Endothelial cell of umbilical vein (primary cell): ENCODE measurements around the gene SLC35D2. TPM values are rescaled to one million over a fixed set of nuclear protein-coding genes. Genes with fewer than 3 reads are reported as not detected.
A peak's percentile ranks its signal among the peaks of the same experiment; 100 is the strongest.

Experiments
- Bru-seq: library from RNA; stranded (reverse); fragments of 400-500 nt; gene quantifications from one replicate; lab custom pipeline; 2021; lab: Mats Ljungman, UMichigan
- BruChase-seq, 2 experiments: library from RNA; stranded (reverse); fragments of 400-500 nt; gene quantifications; one replicate each; lab custom pipeline; 2021; lab: Mats Ljungman, UMichigan
- BruUV-seq: library from RNA; stranded (reverse); fragments of 400-500 nt; replicated peaks from 2 replicates; lab custom pipeline; 2021; lab: Mats Ljungman, UMichigan
- CTCF ChIA-PET: fragments of 300-600, 350-600 bp; sonication (Branson Sonifier 250); formaldehyde crosslinking; loops from one replicate; lab custom pipeline; 2021; ENCODE audit warnings: antibody characterized with exemption, inconsistent platforms; lab: Charles Lee
- POLR2A ChIA-PET: fragments of 300-600, 350-600 bp; sonication (Branson Sonifier 250); formaldehyde crosslinking; loops from one replicate; lab custom pipeline; 2021; ENCODE audit warnings: antibody characterized with exemption, inconsistent platforms; lab: Charles Lee
- DNase-seq: peaks from one replicate; pipeline ENCODE4 v3.0.0-alpha.2; 2011; ENCODE audit warnings: low read depth, low spot score
- FAIRE-seq: peaks from 2 replicates; lab custom pipeline; 2011; peaks lifted over from hg19 to GRCh38; lab: Jason Lieb, UNC
- H2AFZ ChIP-seq: 2 replicates; pipeline ENCODE4 v1.6.0; 2012; ENCODE audit warnings: low read depth, low read length, control low read depth, inconsistent platforms
- H3K27ac ChIP-seq: 2 replicates; pipeline ENCODE4 v1.5.1; 2011; ENCODE audit warnings: low read depth, mild to moderate bottlenecking, control low read depth, low read length, moderate library complexity; ENCODE audit not compliant: insufficient read depth
- H3K27me3 ChIP-seq, 2 experiments: 2 replicates each; pipeline versions ENCODE4 v1.6.0 to v1.6.1; 2011; ENCODE audit warnings: low read length in 2 of 2, mixed read lengths in 1 of 2; ENCODE audit not compliant: control insufficient read depth in 2 of 2, insufficient read depth in 2 of 2
- H3K36me3 ChIP-seq, 2 experiments: 2 replicates in 1 of 2; 3 replicates in 1 of 2; pipeline ENCODE4 v1.5.1; 2011; ENCODE audit warnings: low read length in 2 of 2, mild to moderate bottlenecking in 1 of 2, moderate library complexity in 1 of 2; ENCODE audit not compliant: control insufficient read depth in 2 of 2, insufficient read depth in 2 of 2; ENCODE audit errors: extremely low read depth in 1 of 2
- H3K4me1 ChIP-seq: 3 replicates; pipeline ENCODE4 v1.5.1; 2011; ENCODE audit warnings: mild to moderate bottlenecking, low read length; ENCODE audit not compliant: control insufficient read depth, insufficient read depth; ENCODE audit errors: extremely low read depth
- H3K4me2 ChIP-seq: 2 replicates; pipeline ENCODE4 v1.6.1; 2011; ENCODE audit warnings: low read length, control low read depth, mixed read lengths; ENCODE audit not compliant: insufficient read depth
- H3K4me3 ChIP-seq, 3 experiments: fragments of 200-600 bp in 1 of 3; sonication (generic), shearing (Covaris generic) in 1 of 3; replicated peaks in 1 of 3; 2 replicates each; pipeline ENCODE4 v1.5.1; 2011 to 2016; ENCODE audit warnings: control low read depth in 3 of 3, low read length in 3 of 3, mild to moderate bottlenecking in 2 of 3, inconsistent platforms in 1 of 3, low read depth in 1 of 3, moderate library complexity in 1 of 3; ENCODE audit not compliant: insufficient read depth in 1 of 3
- H3K79me2 ChIP-seq: 2 replicates; pipeline ENCODE4 v1.6.0; 2012; ENCODE audit warnings: low read length, inconsistent platforms; ENCODE audit not compliant: control insufficient read depth, insufficient read depth
- H3K9ac ChIP-seq: replicated peaks from 2 replicates; pipeline ENCODE3; 2011; ENCODE audit warnings: low read length, control low read depth; ENCODE audit not compliant: insufficient read depth; ENCODE audit errors: extremely low read depth
- H3K9me1 ChIP-seq: replicated peaks from 3 replicates; pipeline ENCODE4 v1.6.0; 2011; ENCODE audit warnings: mild to moderate bottlenecking, low read length; ENCODE audit not compliant: control insufficient read depth, insufficient read depth; ENCODE audit errors: extremely low read depth
- H3K9me3 ChIP-seq: replicated peaks from 2 replicates; pipeline ENCODE4 v1.5.1; 2012; ENCODE audit warnings: low read length, inconsistent platforms; ENCODE audit not compliant: control insufficient read depth, insufficient read depth
- H4K20me1 ChIP-seq: replicated peaks from 2 replicates; pipeline ENCODE3; 2011; ENCODE audit warnings: mild to moderate bottlenecking, low read length; ENCODE audit not compliant: control insufficient read depth, insufficient read depth; ENCODE audit errors: extremely low read depth
- CTCF ChIP-seq, 2 donors: IDR thresholded peaks; 1 replicate in 1 of 2; 2 replicates in 1 of 2; pipeline ENCODE4 v1.5.1; 2011; ENCODE audit warnings: low read length in 2 of 2, mild to moderate bottlenecking in 2 of 2, moderate library complexity in 2 of 2, control low read depth in 1 of 2, inconsistent platforms in 1 of 2, low read depth in 1 of 2; ENCODE audit not compliant: insufficient read depth in 1 of 2; ENCODE audit errors: extremely low read depth in 1 of 2
- POLR2A ChIP-seq: IDR thresholded peaks from 2 replicates; pipeline ENCODE4 v1.6.1; 2012; ENCODE audit warnings: low read depth, mild to moderate bottlenecking, control low read depth, low read length
- POLR2AphosphoS5 ChIP-seq: IDR thresholded peaks from 2 replicates; pipeline ENCODE4 v1.6.1; 2012; ENCODE audit warnings: low read depth, mild to moderate bottlenecking, control low read depth, low read length, moderate library complexity; ENCODE audit not compliant: insufficient read depth
- dilution Hi-C: fragments of 300-500 bp; cut with MboI; formaldehyde crosslinking; loops from one replicate; pipeline ENCODE4 v1.15.0; 2019; ENCODE audit warnings: low sequenced_read_pairs; ENCODE audit not compliant: extremely low pct_ligation_motif_present
- intact Hi-C: fragments of 100-400 bp; cut with micrococcal nuclease; formaldehyde crosslinking; loops from one replicate; pipeline ENCODE4 v1.10.0; 2022
- long read RNA-seq: library from polyadenylated mRNA; stranded (forward); transcript quantifications from one replicate; pipeline ENCODE4 v2.0.0, GENCODE V29; 2021
- polyA minus RNA-seq, 3 experiments: library from RNA; depleted of rRNA, polyadenylated mRNA; stranded (reverse); fragments of >200 nt; gene quantifications; 1 replicate in 1 of 3; 2 replicates in 2 of 3; pipeline ENCODE4 v1.2.3, GENCODE V29; 2011
- polyA plus RNA-seq, 4 experiments: library from polyadenylated mRNA; depleted of rRNA in 3 of 4; stranded (reverse) in 3 of 4; unstranded in 1 of 4; fragments of >200 nt; gene quantifications; 2 replicates each; pipeline versions ENCODE4 v1.2.1 to v1.2.3, GENCODE V29; 2011 to 2012; ENCODE audit warnings: missing spikeins in 1 of 4
- total RNA-seq: library from RNA; stranded (reverse); gene quantifications from 2 replicates; pipeline ENCODE4 v1.2.3, GENCODE V29; 2021

SLC35D2 gene
- total RNA-seq (28.4 and 29.9 TPM in 2 replicates), polyA plus RNA-seq (15.6 and 21.1 TPM in 2 replicates), polyA minus RNA-seq (11.1 and 16.6 TPM in 2 replicates), Bru-seq, nascent RNA (percentile 67 among the genes with signal in this experiment), BruChase-seq, experiment 1, labeled RNA remaining after a 6-hour chase (percentile 69 among the genes with signal in this experiment), BruChase-seq, experiment 2, labeled RNA remaining after a 2-hour chase (percentile 71 among the genes with signal in this experiment)
- 24.1 and 24.2 TPM in 2 replicates for polyA plus RNA-seq (2011; cell fraction: cytosol; rRNA removed)
- 22.2 and 23.3 TPM in 2 replicates for polyA plus RNA-seq (2011; cell fraction: nucleus; rRNA removed)
- 33.7 and 37.9 TPM in 2 replicates for polyA plus RNA-seq (2012)
- polyA minus RNA-seq (2011; cell fraction: cytosol; rRNA and poly(A)+ RNA removed): 5.9 TPM
- 12.8 and 15.9 TPM in 2 replicates for polyA minus RNA-seq (2011; cell fraction: nucleus; rRNA and poly(A)+ RNA removed)
- long read RNA-seq, transcript SLC35D2-201 (12 exons, 1,626 nt): major isoform, 38 of 77 reads
- long read RNA-seq, partial matches to known transcripts: 10 of 77 reads
- long read RNA-seq, other reads (novel, unspliced or antisense): 25 of 77 reads

GRCh38 chr9:96383165-96383942, at the start of gene SLC35D2:
TSS of gene SLC35D2 (minus strand) at chr9:96383711. CDS start at chr9:96383634, 77 bp downstream.
- peak; percentile 68 for TF ChIP-seq POLR2A
- no peak for TF ChIP-seq CTCF (IDR thresholded peaks at IDR 0.05; ENCODE audit: extremely low read depth in 1 of 2, insufficient read depth in 1 of 2, low read depth in 1 of 2, low read length in 2 of 2)
- peak; percentile 81 for TF ChIP-seq POLR2AphosphoS5
- Histone ChIP-seq H3K27me3 (no peaks in the 10 kb centered on the region), H3K4me1 (peaks cover 18% of the 10 kb centered on the region), H3K4me3 (peak within 1 kb of the TSS; percentile 68 to 83 (median 69)), H3K4me2 (peak within 1 kb of the TSS; percentile 88), H3K9ac (peak within 1 kb of the TSS; percentile 81), H3K9me3 (no peaks in the 10 kb centered on the region), H2AFZ (peak within 1 kb of the TSS; percentile 56), H3K27ac (peak within 1 kb of the TSS; percentile 66), H3K36me3 (peaks cover 0 to 2% of the 10 kb centered on the region in 2 experiments), H3K9me1 (no peaks in the 10 kb centered on the region), H3K79me2 (peaks cover 30% of the 10 kb centered on the region), H4K20me1 (no peaks in the 10 kb centered on the region)
- DNase-seq: peak; percentile 57
- dilution Hi-C loops: no loop called here
- intact Hi-C loops: loop anchor here (1.0 to 2.0 kb wide), 4 partner anchors 35 to 67 kb away; partner anchors contain the start of genes HABP4 and ZNF367
- ChIA-PET POLR2A (no interaction called here), CTCF (interaction anchor here (0.5 to 2.2 kb wide), 3 partner anchors 39 to 284 kb away, joined by 3 to 13 read pairs (median 3); no protein-coding TSS in a partner anchor)
- FAIRE-seq: peak; percentile 77
- no TSS peak for BruUV-seq
